KMS-11 (cell line): ENCODE results near the gene CTTNBP2.
"Not testable (repeated sequence)": the region's sequence is repeated elsewhere in the genome, so short reads cannot be mapped to it uniquely, and the experiment has no call there.

Experiments used
- H2AFZ ChIP-seq: fragments of 200-600 bp; sonication (generic); 2 replicates; pipeline ENCODE4 v1.6.1; 2016; ENCODE audit warnings: antibody characterized with exemption, mixed run types, low read depth
- H3K27ac ChIP-seq: fragments of 200-600 bp; sonication (generic); 2 replicates; pipeline ENCODE4 v1.6.1; 2016; ENCODE audit warnings: mild to moderate bottlenecking, mixed run types
- H3K27me3 ChIP-seq: fragments of 200-600 bp; sonication (generic); 2 replicates; pipeline ENCODE4 v1.6.1; 2017; ENCODE audit warnings: mild to moderate bottlenecking, low read depth, mixed run types, moderate library complexity; ENCODE audit not compliant: insufficient read depth
- H3K36me3 ChIP-seq: fragments of 200-600 bp; sonication (generic); 2 replicates; pipeline ENCODE4 v1.6.1; 2017; ENCODE audit warnings: mild to moderate bottlenecking, mixed run types; ENCODE audit not compliant: insufficient read depth
- H3K4me1 ChIP-seq: fragments of 200-600 bp; sonication (generic); 2 replicates; pipeline ENCODE4 v1.6.1; 2016; ENCODE audit warnings: mild to moderate bottlenecking, low read depth, mixed run types; ENCODE audit not compliant: poor library complexity, severe bottlenecking
- H3K4me2 ChIP-seq: fragments of 200-600 bp; sonication (generic); 2 replicates; pipeline ENCODE4 v1.7.0; 2016; ENCODE audit warnings: mild to moderate bottlenecking, mixed run types
- H3K4me3 ChIP-seq: fragments of 200-600 bp; sonication (generic); IDR thresholded peaks from 2 replicates; pipeline ENCODE4 v1.6.1; 2017; ENCODE audit warnings: low read depth, low read length, mixed read lengths; ENCODE audit not compliant: insufficient read depth
- H3K79me2 ChIP-seq: fragments of 200-600 bp; sonication (generic); 2 replicates; pipeline ENCODE4 v1.6.1; 2016; ENCODE audit warnings: low read depth, mixed run types; ENCODE audit not compliant: insufficient read depth
- H3K9ac ChIP-seq: fragments of 200-600 bp; sonication (generic); 2 replicates; pipeline ENCODE4 v1.6.1; 2016; ENCODE audit warnings: mild to moderate bottlenecking, mixed run types
- H4K20me1 ChIP-seq: fragments of 200-600 bp; sonication (generic); 2 replicates; pipeline ENCODE4 v1.6.1; 2016; ENCODE audit warnings: mild to moderate bottlenecking, mixed run types; ENCODE audit not compliant: insufficient read depth
- TF ChIP-seq, protein P1 (sequence below): fragments of 200-600 bp; sonication (generic); conservative IDR thresholded peaks from 2 replicates; pipeline ENCODE4 v1.6.1; 2017; ENCODE audit warnings: low read depth, mild to moderate bottlenecking, antibody characterized with exemption, low read length, moderate library complexity, mixed read lengths

Gene CTTNBP2

DNA sequence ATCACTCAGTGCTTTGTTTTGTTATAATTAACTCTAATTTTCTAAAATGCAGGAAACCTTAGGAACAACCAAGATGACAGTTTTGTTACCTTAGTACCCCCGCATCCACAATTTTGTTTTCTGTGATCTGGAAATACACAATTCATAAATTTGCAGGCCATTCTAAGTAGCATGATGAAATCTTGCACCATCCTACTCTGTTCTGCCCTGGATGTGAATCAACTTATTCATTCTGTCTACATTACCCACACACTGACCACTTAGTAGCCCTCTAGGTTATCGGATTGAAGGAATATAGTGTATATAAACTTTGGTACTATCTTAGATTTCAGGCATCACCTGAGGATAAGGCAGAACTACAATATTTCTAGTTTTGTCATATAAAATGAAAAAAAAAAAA lies 155.9 kb downstream of the CTTNBP2 start:
- H3K4me2 ChIP-seq, result no peak overlapping the region
- no peak overlapping the region for H3K9ac ChIP-seq
- no peaks in the 10 kb centered on the region for H3K36me3 ChIP-seq
- no peaks in the 10 kb centered on the region for H3K79me2 ChIP-seq
- TF ChIP-seq, protein P1, sequence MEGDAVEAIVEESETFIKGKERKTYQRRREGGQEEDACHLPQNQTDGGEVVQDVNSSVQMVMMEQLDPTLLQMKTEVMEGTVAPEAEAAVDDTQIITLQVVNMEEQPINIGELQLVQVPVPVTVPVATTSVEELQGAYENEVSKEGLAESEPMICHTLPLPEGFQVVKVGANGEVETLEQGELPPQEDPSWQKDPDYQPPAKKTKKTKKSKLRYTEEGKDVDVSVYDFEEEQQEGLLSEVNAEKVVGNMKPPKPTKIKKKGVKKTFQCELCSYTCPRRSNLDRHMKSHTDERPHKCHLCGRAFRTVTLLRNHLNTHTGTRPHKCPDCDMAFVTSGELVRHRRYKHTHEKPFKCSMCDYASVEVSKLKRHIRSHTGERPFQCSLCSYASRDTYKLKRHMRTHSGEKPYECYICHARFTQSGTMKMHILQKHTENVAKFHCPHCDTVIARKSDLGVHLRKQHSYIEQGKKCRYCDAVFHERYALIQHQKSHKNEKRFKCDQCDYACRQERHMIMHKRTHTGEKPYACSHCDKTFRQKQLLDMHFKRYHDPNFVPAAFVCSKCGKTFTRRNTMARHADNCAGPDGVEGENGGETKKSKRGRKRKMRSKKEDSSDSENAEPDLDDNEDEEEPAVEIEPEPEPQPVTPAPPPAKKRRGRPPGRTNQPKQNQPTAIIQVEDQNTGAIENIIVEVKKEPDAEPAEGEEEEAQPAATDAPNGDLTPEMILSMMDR, result no peak
- no peaks in the 10 kb centered on the region for H4K20me1 ChIP-seq
- no peak overlapping the region for H3K4me3 ChIP-seq
- H3K4me1 ChIP-seq, result peaks cover 4% of the 10 kb centered on the region
- no peaks in the 10 kb centered on the region for H3K27me3 ChIP-seq
- H3K27ac ChIP-seq, result no peak overlapping the region
- H2AFZ ChIP-seq, result no peak overlapping the region

DNA sequence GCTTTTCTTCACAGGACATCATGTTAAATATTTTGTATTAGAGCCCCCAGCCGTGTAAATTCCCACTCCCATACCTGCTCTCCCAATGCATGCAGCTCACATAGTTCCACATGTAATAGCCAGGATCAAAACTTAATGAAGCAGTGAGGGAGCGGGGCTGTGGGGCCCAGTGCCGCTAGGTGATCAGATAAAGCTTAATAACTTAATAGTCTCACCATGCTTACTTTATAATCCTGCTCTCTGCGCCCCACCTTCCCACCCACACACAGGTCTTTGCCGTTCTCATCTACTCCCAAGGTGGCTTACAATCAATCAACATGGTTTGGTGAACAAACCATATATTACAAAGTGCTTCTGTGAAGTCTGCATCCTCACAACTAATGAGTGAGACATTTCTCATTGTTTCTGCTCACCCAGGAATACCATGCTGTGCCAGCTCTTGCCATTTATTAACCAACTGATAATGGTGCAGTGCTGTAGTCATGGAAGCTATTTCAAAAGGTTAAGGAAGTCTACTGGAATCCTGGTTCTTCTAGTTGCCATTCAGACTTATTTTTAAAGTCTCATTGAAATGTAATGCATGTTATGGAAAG lies 156.4 kb downstream of the CTTNBP2 start:
- Histone ChIP-seq H3K9ac (no peak overlapping the region), H3K27me3 (no peaks in the 10 kb centered on the region), H2AFZ (no peak overlapping the region), H4K20me1 (no peaks in the 10 kb centered on the region), H3K79me2 (no peaks in the 10 kb centered on the region), H3K4me3 (no peak overlapping the region), H3K27ac (no peak overlapping the region), H3K4me1 (peaks cover 4% of the 10 kb centered on the region), H3K4me2 (no peak overlapping the region), H3K36me3 (no peaks in the 10 kb centered on the region)
- TF ChIP-seq, protein P1, result no peak

DNA sequence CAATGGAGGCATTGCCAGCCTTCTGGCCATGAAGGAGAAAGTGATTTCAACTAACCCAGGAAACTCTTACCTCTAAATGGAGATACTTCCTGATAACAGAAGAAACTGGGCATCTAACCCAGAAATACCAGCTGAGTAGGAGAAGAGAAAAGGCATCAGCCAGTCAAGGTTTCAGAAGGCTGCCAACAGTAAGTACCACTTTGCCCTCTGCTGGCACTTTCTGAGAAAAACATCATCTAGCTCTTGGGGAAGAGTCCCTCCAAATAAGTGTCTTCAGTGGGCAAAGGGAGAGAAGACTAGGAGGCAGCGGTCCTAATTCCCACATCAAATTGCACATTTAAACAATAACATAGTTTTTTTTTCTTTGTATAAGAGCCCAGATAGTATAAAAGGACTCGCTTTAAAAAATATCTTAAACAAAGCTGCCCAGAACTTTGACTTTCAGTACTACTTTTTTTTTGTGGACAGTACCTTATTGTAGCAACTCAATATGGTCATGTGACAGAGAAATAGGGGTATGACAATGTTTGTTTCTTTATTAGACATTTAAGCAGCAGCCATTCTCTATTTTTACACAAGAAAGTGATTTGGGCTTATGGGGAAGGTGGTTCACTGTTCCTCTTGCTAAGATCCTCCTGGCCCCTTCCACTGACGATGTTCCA lies 157.3 kb downstream of the CTTNBP2 start:
- Histone ChIP-seq H3K79me2 (no peaks in the 10 kb centered on the region), H3K4me3 (no peak overlapping the region), H3K9ac (no peak overlapping the region), H3K4me1 (peaks cover 4% of the 10 kb centered on the region), H2AFZ (no peak overlapping the region), H3K4me2 (no peak overlapping the region), H3K36me3 (no peaks in the 10 kb centered on the region), H4K20me1 (no peaks in the 10 kb centered on the region), H3K27ac (no peak overlapping the region), H3K27me3 (no peaks in the 10 kb centered on the region)
- TF ChIP-seq, protein P1, result peak; percentile 91

DNA sequence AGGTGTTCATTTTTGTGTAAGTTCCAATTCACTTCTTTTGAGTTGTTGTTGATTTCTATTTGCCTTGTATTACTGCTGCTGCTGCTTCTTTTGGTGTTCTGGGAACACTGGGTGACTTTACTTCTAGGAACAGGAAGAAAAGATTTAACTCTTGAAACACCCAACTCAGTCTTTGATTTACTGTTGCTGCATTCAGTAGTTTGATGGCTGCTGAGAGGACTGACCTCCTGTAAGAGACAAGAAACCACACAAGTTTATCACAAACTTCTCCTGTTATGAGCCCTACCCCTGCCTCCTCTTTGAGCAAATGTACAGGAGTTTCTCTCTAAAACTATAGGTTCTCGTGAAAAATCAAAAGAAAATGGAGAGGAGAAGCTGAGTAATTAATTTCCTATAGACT lies 161.7 kb downstream of the CTTNBP2 start:
- no peaks in the 10 kb centered on the region for H3K36me3 ChIP-seq
- H3K27ac ChIP-seq, result no peak overlapping the region
- H3K4me3 ChIP-seq, result no peak overlapping the region
- TF ChIP-seq, protein P1, result no peak
- no peaks in the 10 kb centered on the region for H3K79me2 ChIP-seq
- H2AFZ ChIP-seq, result no peak overlapping the region
- no peak overlapping the region for H3K9ac ChIP-seq
- no peaks in the 10 kb centered on the region for H3K27me3 ChIP-seq
- peaks cover 6% of the 10 kb centered on the region for H3K4me1 ChIP-seq
- no peaks in the 10 kb centered on the region for H4K20me1 ChIP-seq
- H3K4me2 ChIP-seq, result no peak overlapping the region

DNA sequence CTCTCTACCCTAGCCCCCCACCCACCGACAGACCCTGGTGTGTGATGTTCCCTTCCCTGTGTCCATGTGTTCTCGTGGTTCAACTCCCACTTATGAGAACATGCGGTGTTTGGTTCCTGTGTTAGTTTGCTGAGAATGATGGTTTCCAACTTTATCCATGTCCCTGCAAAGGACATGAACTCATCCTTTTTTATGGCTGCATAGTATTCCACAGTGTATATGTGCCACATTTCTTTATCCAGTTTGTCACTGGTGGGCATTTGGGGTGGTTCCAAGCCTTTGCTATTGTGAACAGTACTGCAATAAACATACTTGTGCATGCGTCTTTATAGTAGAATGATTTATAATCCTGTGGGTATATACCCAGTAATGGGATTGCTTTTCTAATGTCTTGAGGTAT lies 165.1 kb downstream of the CTTNBP2 start:
- not testable (repeated sequence) for H2AFZ ChIP-seq, H3K4me1 ChIP-seq, H3K27ac ChIP-seq, H3K79me2 ChIP-seq, H3K27me3 ChIP-seq, H3K36me3 ChIP-seq, H3K4me3 ChIP-seq, H3K9ac ChIP-seq, H3K4me2 ChIP-seq, H4K20me1 ChIP-seq
